ENCODE results near the gene SLC35F3.

GRCh38 chr1:234072793-234073192 lies 168.3 kb downstream of the SLC35F3 start:
- TF ChIP-seq POLR2A (IDR thresholded peaks at IDR 0.05): no peak
- TF ChIP-seq CTCF (IDR thresholded peaks at IDR 0.05): no peak
- no peak for TF ChIP-seq EP300 (IDR thresholded peaks at IDR 0.05)

Data from ovary (tissue), 3 donors.